Endodermal cell (in vitro differentiated cells): ENCODE results near the gene LRIG3. TPM values are rescaled to one million over a fixed set of nuclear protein-coding genes. Genes with fewer than 3 reads are reported as not detected.

Experiments used
- DNase-seq: peaks from one replicate; pipeline ENCODE4 v3.0.0-alpha.2; 2017
- H3K27ac ChIP-seq: 2 replicates; pipeline ENCODE4 v1.5.1; 2013; ENCODE audit warnings: mild to moderate bottlenecking, low read depth, low read length, moderate library complexity
- H3K27me3 ChIP-seq: 2 replicates; pipeline ENCODE4 v1.6.1; 2013; ENCODE audit warnings: mild to moderate bottlenecking, low read length, moderate library complexity; ENCODE audit not compliant: insufficient read depth, control insufficient read depth, poor library complexity, severe bottlenecking
- H3K36me3 ChIP-seq: 2 replicates; pipeline ENCODE4 v1.7.0; 2013; ENCODE audit warnings: mild to moderate bottlenecking, low read length, moderate library complexity; ENCODE audit not compliant: control insufficient read depth, insufficient read depth
- H3K4me1 ChIP-seq: one replicate; pipeline ENCODE4 v1.7.0; 2013; ENCODE audit warnings: low read length; ENCODE audit not compliant: control insufficient read depth, insufficient read depth
- H3K4me3 ChIP-seq: 2 replicates; pipeline ENCODE4 v1.5.1; 2013; ENCODE audit warnings: mild to moderate bottlenecking, low read length, moderate library complexity
- H3K9ac ChIP-seq: 2 replicates; pipeline ENCODE4 v1.6.1; 2013; ENCODE audit warnings: mild to moderate bottlenecking, low read length, moderate library complexity; ENCODE audit not compliant: poor library complexity, severe bottlenecking; ENCODE audit errors: extremely low read depth
- H3K9me3 ChIP-seq: 2 replicates; pipeline ENCODE4 v1.6.1; 2013; ENCODE audit warnings: mild to moderate bottlenecking, low read length, moderate library complexity; ENCODE audit not compliant: control insufficient read depth
- H3K27ac Mint-ChIP-seq: 2 replicates; pipeline ENCODE4 v1.8.0; 2020; ENCODE audit warnings: mixed read lengths
- H3K27me3 Mint-ChIP-seq: 2 replicates; pipeline ENCODE4 v1.8.0; 2021; ENCODE audit warnings: mild to moderate bottlenecking, mixed read lengths; ENCODE audit not compliant: insufficient read depth
- H3K36me3 Mint-ChIP-seq: 2 replicates; pipeline ENCODE4 v1.8.0; 2020; ENCODE audit warnings: low read depth, mixed read lengths
- H3K4me1 Mint-ChIP-seq: 2 replicates; pipeline ENCODE4 v1.8.0; 2020; ENCODE audit warnings: mixed read lengths
- H3K4me3 Mint-ChIP-seq: 2 replicates; pipeline ENCODE4 v1.8.0; 2020; ENCODE audit warnings: mild to moderate bottlenecking, moderate library complexity, mixed read lengths
- H3K9me3 Mint-ChIP-seq: 2 replicates; pipeline ENCODE4 v1.8.0; 2020; ENCODE audit warnings: mild to moderate bottlenecking, mixed read lengths
- WGBS, 2 experiments: methylation state at CpG; one replicate each; pipeline versions ENCODE4 v1.1.5 to v1.1.7; 2013; ENCODE audit warnings: missing lambda C conversion rate in 2 of 2, mixed read lengths in 1 of 2; ENCODE audit not compliant: insufficient coverage in 1 of 2, insufficient read length in 1 of 2; 5-methylcytosine and 5-hydroxymethylcytosine counted together
- total RNA-seq, 2 donors: library from RNA; stranded (reverse); fragmentation: NEBNext Ultra II Directional in 1 of 2; extraction: Animal tissue kit (Norgen Biotek cat#: 25700) in 1 of 2; gene quantifications; 2 replicates in 1 of 2; 3 replicates in 1 of 2; pipeline ENCODE4 v1.2.1, GENCODE V29; 2021
- TF ChIP-seq, protein P1 (sequence below): fragments of 200-600 bp; sonication (generic); conservative IDR thresholded peaks from 2 replicates; pipeline ENCODE4 v1.5.0; 2021; ENCODE audit warnings: antibody characterized with exemption, mild to moderate bottlenecking

LRIG3 gene
- total RNA-seq, 2 donors from 2014 or later = 196 to 367 TPM

- TF ChIP-seq, protein P1, sequence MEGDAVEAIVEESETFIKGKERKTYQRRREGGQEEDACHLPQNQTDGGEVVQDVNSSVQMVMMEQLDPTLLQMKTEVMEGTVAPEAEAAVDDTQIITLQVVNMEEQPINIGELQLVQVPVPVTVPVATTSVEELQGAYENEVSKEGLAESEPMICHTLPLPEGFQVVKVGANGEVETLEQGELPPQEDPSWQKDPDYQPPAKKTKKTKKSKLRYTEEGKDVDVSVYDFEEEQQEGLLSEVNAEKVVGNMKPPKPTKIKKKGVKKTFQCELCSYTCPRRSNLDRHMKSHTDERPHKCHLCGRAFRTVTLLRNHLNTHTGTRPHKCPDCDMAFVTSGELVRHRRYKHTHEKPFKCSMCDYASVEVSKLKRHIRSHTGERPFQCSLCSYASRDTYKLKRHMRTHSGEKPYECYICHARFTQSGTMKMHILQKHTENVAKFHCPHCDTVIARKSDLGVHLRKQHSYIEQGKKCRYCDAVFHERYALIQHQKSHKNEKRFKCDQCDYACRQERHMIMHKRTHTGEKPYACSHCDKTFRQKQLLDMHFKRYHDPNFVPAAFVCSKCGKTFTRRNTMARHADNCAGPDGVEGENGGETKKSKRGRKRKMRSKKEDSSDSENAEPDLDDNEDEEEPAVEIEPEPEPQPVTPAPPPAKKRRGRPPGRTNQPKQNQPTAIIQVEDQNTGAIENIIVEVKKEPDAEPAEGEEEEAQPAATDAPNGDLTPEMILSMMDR = no peak
- Histone ChIP-seq H3K9me3 (no peaks in the 10 kb centered on the region), H3K4me3 (no peak overlapping the region), H3K9ac (no peak overlapping the region), H3K27ac (no peak overlapping the region), H3K27me3 (no peaks in the 10 kb centered on the region), H3K4me1 (no peaks in the 10 kb centered on the region), H3K36me3 (no peaks in the 10 kb centered on the region)
- 94 to 100% methylated on average over 3 to 4 of the region's 4 CpGs for WGBS, 2 experiments
- no peak overlapping the region for H3K4me3 Mint-ChIP-seq
- no peak overlapping the region for H3K27ac Mint-ChIP-seq
- peaks cover 42% of the 10 kb centered on the region for H3K4me1 Mint-ChIP-seq
- no peaks in the 10 kb centered on the region for H3K36me3 Mint-ChIP-seq
- no peaks in the 10 kb centered on the region for H3K9me3 Mint-ChIP-seq
- no peak for DNase-seq
- no peaks in the 10 kb centered on the region for H3K27me3 Mint-ChIP-seq
Measured at GRCh38 chr12:58957298-58957697, 37.0 kb upstream of the LRIG3 start.

DNA sequence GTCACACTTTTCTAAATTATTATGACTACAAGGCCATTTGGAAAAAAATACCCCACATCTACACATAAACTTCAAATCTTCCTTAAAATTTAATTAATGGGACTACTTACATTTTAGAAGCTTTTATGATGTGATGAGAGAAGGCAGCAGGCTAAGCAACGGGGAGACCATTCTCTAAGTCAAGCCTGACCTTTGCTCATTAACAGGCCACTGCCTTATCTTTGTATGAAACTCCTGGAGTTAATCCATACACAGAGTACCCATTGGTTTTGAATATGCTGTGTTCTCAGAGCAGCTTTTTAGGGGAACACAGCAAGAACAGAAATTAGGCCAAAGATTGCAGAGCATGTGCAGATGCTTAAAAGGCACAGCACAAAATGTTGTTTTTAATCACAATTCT is 35.5 kb upstream of the LRIG3 start:
- Mint-ChIP-seq H3K4me1 (peaks cover 42% of the 10 kb centered on the region), H3K27ac (no peak overlapping the region), H3K36me3 (no peaks in the 10 kb centered on the region), H3K4me3 (no peak overlapping the region), H3K27me3 (no peaks in the 10 kb centered on the region), H3K9me3 (no peaks in the 10 kb centered on the region)
- Histone ChIP-seq H3K36me3 (no peaks in the 10 kb centered on the region), H3K4me1 (peaks cover 9% of the 10 kb centered on the region), H3K4me3 (no peak overlapping the region), H3K9me3 (no peaks in the 10 kb centered on the region), H3K27ac (no peak overlapping the region), H3K9ac (no peak overlapping the region), H3K27me3 (no peaks in the 10 kb centered on the region)
- 80 to 84% methylated on average over 1 of the region's 1 CpG for WGBS, 2 experiments
- TF ChIP-seq, protein P1 = no peak
- DNase-seq = no peak

GRCh38 chr12:58954002-58954401 is 33.7 kb upstream of the LRIG3 start:
- no peak overlapping the region for H3K27ac ChIP-seq
- H3K27me3 Mint-ChIP-seq = no peaks in the 10 kb centered on the region
- 80 to 86% methylated on average over 1 to 3 of the region's 3 CpGs for WGBS, 2 experiments
- no peak overlapping the region for H3K9ac ChIP-seq
- no peaks in the 10 kb centered on the region for H3K9me3 ChIP-seq
- DNase-seq = no peak
- peaks cover 8% of the 10 kb centered on the region for H3K9me3 Mint-ChIP-seq
- no peak overlapping the region for H3K4me3 ChIP-seq
- H3K4me3 Mint-ChIP-seq = no peak overlapping the region
- TF ChIP-seq, protein P1 = no peak
- peaks cover 56% of the 10 kb centered on the region for H3K4me1 Mint-ChIP-seq
- H3K27ac Mint-ChIP-seq = no peak overlapping the region
- no peaks in the 10 kb centered on the region for H3K36me3 ChIP-seq
- peaks cover under 1% of the 10 kb centered on the region for H3K36me3 Mint-ChIP-seq
- peaks cover 9% of the 10 kb centered on the region for H3K4me1 ChIP-seq
- H3K27me3 ChIP-seq = no peaks in the 10 kb centered on the region
